Nephron (organoid): ENCODE results near the gene DDC.

Source experiments
- H3K27ac Mint-ChIP-seq, 3 experiments: 2 replicates each; pipeline ENCODE4 v1.8.0; 2020; ENCODE audit warnings: mixed read lengths in 3 of 3, mild to moderate bottlenecking in 2 of 3, moderate library complexity in 1 of 3
- H3K27me3 Mint-ChIP-seq: 2 replicates; pipeline ENCODE4 v1.8.0; 2021; ENCODE audit warnings: low read depth, mild to moderate bottlenecking, moderate library complexity, mixed read lengths
- H3K36me3 Mint-ChIP-seq: 2 replicates; pipeline ENCODE4 v1.8.0; 2020; ENCODE audit warnings: low read depth, mixed read lengths
- H3K4me1 Mint-ChIP-seq: 2 replicates; pipeline ENCODE4 v1.8.0; 2020; ENCODE audit warnings: mixed read lengths
- H3K4me3 Mint-ChIP-seq, 3 experiments: 2 replicates each; pipeline ENCODE4 v1.8.0; 2020; ENCODE audit warnings: mild to moderate bottlenecking in 3 of 3, mixed read lengths in 3 of 3, moderate library complexity in 2 of 3
- H3K9me3 Mint-ChIP-seq: 2 replicates; pipeline ENCODE4 v1.8.0; 2020; ENCODE audit warnings: mixed read lengths
- CTCF ChIP-seq, 3 experiments: fragments of 200-600 bp; sonication (generic); IDR thresholded peaks; one replicate each; pipeline ENCODE4 v1.5.0; 2021; ENCODE audit warnings: antibody characterized with exemption in 3 of 3; ENCODE audit not compliant: unreplicated experiment in 3 of 3

The DDC gene

GRCh38 chr7:50559881-50560280, 5.3 kb downstream of the DDC start:
- H3K4me1 Mint-ChIP-seq = peaks cover 22% of the 10 kb centered on the region
- peak overlapping the region in 1 of 3 experiments; percentile 22 for H3K27ac Mint-ChIP-seq
- no peak overlapping the region for H3K4me3 Mint-ChIP-seq
- no peaks in the 10 kb centered on the region for H3K9me3 Mint-ChIP-seq
- H3K36me3 Mint-ChIP-seq = no peaks in the 10 kb centered on the region
- peaks cover 12% of the 10 kb centered on the region for H3K27me3 Mint-ChIP-seq
- no peak for TF ChIP-seq CTCF (IDR thresholded peaks at IDR 0.05; ENCODE audit: unreplicated experiment in 3 of 3)

GRCh38 chr7:50558294-50559053, 6.7 kb downstream of the DDC start:
- H3K4me3 Mint-ChIP-seq = no peak overlapping the region

GRCh38 chr7:50557099-50557498, 8.1 kb downstream of the DDC start:
- Mint-ChIP-seq H3K27me3 (peaks cover 17% of the 10 kb centered on the region), H3K4me3 (no peak overlapping the region), H3K4me1 (peaks cover 22% of the 10 kb centered on the region), H3K36me3 (no peaks in the 10 kb centered on the region), H3K9me3 (no peaks in the 10 kb centered on the region), H3K27ac (peak overlapping the region in 1 of 3 experiments; percentile 8)
- TF ChIP-seq CTCF (IDR thresholded peaks at IDR 0.05; ENCODE audit: unreplicated experiment in 3 of 3) = no peak

More at GRCh38 chr7:50558294-50559053, 6.7 kb downstream of the DDC start:
- Mint-ChIP-seq H3K9me3 (no peaks in the 10 kb centered on the region), H3K27ac (peak overlapping the region in 1 of 3 experiments; percentile 43), H3K36me3 (no peaks in the 10 kb centered on the region), H3K4me1 (peaks cover 22% of the 10 kb centered on the region), H3K27me3 (peaks cover 12% of the 10 kb centered on the region)
- no peak for TF ChIP-seq CTCF (IDR thresholded peaks at IDR 0.05; ENCODE audit: unreplicated experiment in 3 of 3)

- H3K9me3 Mint-ChIP-seq = no peaks in the 10 kb centered on the region
- no peaks in the 10 kb centered on the region for H3K36me3 Mint-ChIP-seq
- peaks cover 20% of the 10 kb centered on the region for H3K27me3 Mint-ChIP-seq
- H3K4me1 Mint-ChIP-seq = peaks cover 22% of the 10 kb centered on the region
- H3K4me3 Mint-ChIP-seq = no peak overlapping the region
- no peak for TF ChIP-seq CTCF (IDR thresholded peaks at IDR 0.05; ENCODE audit: unreplicated experiment in 3 of 3)
- peak overlapping the region in 1 of 3 experiments; percentile 8 for H3K27ac Mint-ChIP-seq
These were observed 8.8 kb downstream of the DDC start for GRCh38 chr7:50556247-50556991.

- Mint-ChIP-seq H3K27ac (no peak overlapping the region), H3K27me3 (peaks cover 16% of the 10 kb centered on the region), H3K4me3 (no peak overlapping the region), H3K9me3 (no peaks in the 10 kb centered on the region), H3K4me1 (peaks cover 22% of the 10 kb centered on the region), H3K36me3 (no peaks in the 10 kb centered on the region)
- no peak for TF ChIP-seq CTCF (IDR thresholded peaks at IDR 0.05; ENCODE audit: unreplicated experiment in 3 of 3)
These were observed 9.5 kb downstream of the DDC start for GRCh38 chr7:50555594-50556140.
